ENCODE measurements around the gene MYMK.

MYMK gene

DNA sequence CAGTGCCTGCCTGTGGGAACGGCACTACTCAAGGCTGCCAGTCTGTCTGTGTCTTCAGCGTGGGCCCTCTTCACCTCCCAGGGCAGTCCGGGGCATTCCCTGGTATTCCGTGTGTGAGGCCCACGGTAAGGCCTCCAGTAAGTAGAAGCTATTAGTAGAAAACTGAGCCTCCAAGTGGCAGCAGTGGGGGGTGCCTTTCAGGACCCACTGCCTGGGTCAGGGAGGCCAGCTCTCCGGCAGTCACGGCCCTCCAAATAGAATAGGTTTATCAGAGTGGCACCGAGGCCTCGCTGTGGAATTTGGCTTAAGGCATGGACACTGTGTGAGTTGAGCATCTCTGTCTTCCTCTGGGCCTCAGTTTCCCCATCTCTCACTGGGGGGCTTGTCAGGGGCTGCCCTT lies 32.8 kb upstream of the MYMK start:
- no peak for DNase-seq

DNA sequence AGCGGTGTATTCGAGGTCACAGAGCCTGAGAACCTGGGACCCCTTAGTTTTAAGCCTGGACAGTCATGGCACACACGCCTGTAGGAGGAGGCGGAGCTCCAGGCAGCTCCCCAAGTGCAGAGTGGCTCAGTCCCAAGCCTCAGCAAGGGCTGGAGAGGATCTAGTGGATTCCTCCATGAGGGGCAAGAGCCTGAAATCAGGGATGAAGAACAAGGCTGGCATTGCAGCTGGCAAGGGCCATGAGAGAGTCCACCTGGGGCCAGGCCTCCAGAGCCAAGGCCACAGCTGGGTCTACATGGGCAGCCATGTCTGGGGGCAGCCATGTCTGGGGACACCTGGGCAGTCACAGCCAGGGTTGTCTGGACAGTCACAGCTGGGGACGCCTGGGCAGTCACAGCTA lies 31.6 kb upstream of the MYMK start:
- DNase-seq: no peak

DNA sequence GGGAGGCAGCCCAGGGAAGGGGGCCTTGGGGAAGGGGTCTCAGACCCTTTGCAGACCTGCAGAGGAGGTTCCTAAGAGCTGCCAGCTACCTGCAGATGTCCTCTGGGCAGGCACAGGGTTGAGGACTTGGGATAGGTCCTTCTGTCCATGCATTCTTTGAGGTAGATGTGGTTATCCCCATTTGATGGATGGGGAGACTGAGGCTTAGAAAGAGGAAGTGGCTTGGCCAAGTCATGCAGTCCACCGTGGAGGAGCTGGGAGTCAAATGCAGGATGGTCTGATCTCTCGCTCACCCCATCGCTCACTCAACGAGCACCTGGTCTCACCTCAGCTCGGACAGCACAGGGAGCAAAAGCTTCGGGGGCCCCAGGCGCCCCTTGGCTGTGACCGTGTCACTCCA lies 30.0 kb upstream of the MYMK start:
- no peak for DNase-seq

DNA sequence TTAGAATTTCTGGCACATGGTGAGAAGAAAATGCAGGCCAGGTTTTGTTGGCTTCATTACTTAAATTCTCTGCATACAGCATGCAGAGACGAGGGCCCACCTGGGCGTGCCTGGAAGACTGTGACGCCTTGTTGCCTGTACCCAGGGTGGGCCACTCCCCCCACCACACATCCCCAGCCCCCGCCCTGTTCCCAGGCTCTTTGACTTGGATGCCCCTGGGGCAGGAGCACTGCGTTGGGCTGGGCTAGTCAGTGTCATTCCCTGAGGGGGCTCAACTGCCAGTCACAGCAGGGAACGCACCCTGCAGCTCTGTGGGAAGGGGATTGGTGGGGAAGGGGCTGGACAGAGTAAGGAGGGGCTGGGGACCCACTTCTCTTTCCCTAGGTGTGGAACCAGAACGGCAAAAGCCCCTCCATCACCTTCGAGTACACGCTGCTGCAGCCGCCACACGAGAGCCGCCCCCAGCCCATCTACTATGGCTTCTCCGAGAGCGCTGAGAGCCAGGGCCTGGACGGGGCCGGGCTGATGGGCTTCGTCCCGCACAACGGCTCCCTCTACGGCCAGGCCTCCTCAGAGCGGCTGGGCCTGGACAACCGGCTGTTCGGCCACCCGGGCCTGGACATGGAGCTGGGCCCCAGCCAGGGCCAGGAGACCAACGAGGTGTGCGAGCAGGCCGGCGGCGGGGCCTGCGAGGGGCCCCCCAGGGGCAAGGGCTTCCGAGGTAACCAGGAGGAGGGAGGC lies 29.4 kb upstream of the MYMK start:
- no peak for DNase-seq

DNA sequence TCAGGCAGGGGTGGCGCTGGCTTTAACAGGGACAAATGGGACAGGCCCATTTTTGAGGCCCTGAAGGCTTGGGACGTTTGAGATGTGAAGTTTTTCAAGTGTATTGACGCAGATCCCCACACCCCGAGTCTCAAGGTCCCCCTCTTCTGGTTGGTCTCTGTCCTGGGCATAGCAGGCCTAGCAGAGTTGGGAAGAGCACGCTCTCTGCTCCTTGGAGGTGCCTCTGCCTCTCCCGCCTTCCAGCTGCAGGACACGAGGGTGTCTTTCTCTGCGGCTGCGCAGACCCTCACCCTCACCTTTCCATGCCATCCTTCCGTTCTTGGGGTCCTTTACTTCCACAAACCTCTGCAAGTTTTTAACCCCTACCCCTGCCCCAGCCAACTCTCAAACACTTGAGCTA lies 28.4 kb upstream of the MYMK start:
- DNase-seq: no peak

DNA sequence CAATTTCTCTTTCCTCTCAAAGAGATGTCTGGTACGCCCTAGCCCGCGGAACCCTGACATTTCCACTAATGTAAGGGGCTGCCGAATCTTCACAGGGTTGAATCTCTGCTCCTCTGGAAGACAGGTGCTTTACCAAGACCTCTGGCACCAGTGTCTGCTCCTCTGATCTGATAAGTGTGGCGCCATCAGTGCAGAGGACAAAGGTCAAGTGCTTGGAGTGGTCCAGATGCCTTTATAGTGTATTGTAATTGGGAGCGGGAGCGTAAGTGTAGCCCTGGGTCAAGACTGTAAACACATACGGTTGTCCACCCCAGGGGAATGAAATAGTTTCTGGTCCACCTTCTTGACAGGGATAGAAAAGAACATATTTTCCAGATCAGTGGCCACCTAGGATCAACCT lies 27.5 kb upstream of the MYMK start:
- no peak for DNase-seq

DNA sequence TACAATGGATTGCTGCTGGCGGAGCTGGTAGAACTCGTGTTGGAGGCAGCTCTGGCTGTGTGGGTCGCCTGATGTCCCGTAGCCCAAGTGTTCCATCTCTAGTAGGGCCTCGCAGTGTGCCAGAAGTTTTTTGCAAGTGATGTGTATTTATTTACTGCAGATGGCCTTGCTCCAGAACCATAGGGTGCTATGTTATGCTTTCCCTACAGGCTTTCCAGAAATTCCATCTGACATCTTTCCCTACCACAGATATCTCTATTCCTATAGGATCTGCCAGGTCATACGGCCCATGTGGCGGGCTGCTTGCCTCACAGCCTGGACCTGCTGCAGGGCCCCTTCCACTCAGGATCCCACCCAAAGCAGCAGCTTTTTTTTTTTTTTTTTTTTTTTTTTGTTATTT lies 26.7 kb upstream of the MYMK start:
- no peak for DNase-seq

DNA sequence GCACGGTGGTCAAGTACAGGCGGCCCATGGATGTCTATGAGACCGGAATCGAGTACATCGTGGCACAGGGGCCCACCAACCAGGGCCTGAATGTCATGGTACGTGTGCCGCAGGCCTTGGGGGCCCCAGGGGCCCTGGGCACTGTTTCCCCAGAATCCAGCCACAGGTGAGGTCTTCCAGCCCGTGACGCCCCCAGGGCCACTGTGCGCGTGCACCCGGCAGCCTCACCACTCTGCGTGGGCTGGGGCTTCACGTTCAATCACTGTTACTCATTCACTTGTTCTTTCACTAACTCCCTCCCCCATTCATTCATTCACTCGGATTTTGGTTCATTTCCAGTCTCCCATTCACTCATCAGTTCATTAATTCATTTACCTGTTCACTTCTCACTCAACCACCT lies 22.4 kb upstream of the MYMK start:
- DNase-seq: no peak

DNA sequence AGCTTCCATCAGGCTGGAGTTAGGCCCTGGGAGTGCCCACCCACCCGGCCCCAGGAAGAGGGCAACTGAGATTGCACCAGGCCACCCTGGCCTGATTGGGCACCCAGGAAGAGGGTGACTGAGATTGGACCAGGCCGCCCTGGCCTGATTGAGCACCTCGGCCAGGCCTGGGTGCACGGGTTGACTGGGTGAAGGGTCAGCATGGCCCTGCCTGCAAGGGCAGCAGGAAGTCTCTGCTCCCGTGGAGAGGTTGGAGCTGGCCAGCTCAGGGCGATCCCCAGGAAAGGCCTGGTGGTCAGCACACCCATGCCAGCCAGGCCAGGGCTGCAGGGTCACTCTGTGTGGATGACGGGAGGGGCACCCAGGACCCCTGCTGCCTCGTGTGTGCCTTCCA lies 21.5 kb upstream of the MYMK start:
- no peak for DNase-seq

DNA sequence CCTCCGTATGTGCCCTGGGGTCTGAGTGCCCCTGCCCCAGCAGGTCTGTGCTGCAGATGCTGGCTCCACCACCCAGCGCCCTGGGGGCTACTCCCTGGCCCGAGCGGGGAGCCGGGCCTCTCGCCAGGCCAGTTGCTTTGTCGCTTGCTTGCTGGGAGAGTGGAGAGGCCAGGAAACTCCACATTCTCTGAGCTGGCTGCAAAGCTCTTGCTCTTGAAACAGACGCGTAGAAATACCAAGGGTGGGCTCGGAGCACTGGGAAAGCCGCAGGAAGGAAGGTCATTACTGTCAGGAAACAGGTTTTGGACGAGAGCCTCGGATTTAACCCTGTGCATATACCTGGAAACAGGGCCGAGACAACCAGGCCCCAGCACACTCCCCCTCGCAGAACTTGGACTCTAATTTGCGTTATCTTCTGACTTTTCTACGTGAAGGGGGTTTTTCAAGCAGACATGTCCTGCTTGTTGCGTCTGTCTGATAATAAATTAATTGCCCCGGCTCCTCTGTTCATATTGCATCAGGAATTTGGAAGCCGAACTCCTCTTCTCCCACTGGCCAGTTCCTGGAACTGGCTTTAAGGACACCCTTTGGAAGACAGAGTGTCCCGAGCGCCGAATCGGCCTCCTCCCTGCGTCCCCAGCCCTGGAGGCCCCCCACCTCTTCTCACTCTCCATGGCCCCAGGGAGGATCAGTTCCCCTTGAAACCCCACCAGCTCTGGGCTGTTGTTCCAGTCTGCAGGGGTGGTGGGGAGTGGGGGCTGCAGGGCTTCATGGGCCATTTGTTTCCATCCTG lies 20.9 kb upstream of the MYMK start:
- DNase-seq: no peak

DNA sequence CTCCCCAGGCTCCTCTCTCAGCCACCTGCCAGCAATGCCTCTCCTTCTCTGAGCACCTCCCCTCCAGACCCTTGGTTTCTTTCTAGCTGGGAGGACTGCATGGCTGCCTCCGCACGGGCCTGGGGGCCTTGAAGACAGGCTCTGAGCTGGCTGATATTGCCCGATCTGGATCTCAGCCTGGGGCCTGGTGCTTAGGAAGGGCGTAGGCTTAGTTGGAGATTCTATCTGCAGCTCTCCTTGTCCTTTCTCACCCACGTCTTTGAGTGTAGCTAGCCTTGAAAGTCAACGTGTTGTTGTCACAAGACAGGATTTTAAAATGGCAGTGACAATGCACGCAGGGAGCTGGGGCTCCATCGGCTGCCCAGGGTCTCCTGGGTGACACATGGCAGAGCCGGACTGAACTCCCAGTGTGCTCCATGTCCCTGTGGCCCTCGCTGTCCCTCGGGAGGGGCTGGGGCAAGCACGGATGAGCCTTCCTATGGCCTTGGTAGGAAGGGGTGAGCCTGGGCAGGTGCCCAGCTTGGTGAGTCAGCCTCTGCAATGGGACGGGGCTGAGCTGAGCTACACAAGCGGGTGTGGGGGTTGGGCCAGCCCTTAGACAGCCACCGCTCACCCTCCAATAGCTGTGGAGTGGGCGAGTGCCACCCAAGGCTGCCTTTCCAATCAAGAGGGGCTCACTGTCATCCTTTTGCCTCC lies 19.2 kb upstream of the MYMK start:
- no peak for DNase-seq

DNA sequence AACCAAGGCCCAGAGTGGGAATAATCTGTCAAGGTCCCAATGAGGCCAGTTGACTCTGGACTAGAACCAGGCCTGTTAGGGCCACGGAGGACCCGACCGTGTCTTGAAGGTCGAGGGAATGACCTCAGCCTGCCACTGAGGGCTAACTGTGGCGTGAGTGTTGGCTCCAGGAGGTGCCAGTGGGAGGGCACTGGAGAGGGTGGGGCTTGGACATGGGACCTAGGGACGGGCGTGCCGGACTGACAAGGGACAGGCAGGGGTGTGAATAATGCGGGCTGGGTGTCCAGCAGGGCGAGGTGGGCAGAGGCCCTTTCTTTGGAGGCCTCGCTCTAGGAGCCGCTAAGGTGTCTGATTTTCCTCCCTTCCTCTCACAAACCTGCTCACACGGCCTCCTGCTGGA lies 17.2 kb upstream of the MYMK start:
- no peak for DNase-seq

DNA sequence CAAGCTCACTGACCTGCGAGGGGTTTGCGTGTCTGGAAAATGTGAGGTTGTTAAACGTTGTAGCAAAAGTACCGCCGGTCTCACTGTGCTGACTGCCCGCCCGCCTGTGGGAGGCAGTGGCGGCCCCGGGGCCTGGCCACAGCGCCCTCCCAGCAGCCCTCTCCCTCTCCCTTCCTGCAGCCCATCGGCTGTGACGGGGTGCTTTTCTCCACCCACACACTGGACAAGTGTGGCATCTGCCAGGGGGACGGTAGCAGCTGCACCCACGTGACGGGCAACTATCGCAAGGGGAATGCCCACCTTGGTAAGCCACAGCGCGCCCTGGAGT lies 15.9 kb upstream of the MYMK start:
- DNase-seq: no peak

DNA sequence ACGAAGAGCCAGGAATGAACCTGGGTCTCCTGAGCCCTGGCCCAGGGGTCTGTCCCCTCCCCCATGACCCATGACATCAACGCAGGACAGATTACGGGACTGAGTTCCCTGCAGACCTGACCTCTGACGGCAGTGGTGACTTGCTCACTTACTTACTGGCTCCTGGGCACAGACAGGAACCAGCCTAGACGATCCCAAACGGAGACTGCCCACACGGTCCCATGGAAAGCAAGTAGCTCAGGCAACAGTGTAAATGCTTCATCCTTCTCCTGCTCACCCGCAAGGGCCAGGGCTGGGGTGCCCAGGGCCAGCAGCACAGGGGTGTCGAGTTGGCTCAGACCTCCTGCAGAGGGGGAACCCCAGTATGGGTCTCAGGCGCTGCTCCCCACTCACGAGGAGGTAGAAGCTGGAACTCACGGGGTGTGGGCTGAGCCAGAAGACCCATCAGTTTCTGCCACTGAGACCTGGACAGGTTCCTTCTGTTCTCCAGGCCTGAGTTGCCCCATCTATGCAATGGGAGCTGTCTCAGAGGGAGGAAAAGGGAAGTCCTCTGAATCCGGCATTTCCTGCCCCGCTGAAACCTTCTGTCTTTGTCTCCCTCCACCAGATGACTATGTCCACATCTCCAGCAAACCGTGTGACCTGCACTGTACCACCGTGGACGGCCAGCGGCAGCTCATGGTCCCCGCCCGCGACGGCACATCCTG lies 15.4 kb upstream of the MYMK start:
- DNase-seq: no peak

DNA sequence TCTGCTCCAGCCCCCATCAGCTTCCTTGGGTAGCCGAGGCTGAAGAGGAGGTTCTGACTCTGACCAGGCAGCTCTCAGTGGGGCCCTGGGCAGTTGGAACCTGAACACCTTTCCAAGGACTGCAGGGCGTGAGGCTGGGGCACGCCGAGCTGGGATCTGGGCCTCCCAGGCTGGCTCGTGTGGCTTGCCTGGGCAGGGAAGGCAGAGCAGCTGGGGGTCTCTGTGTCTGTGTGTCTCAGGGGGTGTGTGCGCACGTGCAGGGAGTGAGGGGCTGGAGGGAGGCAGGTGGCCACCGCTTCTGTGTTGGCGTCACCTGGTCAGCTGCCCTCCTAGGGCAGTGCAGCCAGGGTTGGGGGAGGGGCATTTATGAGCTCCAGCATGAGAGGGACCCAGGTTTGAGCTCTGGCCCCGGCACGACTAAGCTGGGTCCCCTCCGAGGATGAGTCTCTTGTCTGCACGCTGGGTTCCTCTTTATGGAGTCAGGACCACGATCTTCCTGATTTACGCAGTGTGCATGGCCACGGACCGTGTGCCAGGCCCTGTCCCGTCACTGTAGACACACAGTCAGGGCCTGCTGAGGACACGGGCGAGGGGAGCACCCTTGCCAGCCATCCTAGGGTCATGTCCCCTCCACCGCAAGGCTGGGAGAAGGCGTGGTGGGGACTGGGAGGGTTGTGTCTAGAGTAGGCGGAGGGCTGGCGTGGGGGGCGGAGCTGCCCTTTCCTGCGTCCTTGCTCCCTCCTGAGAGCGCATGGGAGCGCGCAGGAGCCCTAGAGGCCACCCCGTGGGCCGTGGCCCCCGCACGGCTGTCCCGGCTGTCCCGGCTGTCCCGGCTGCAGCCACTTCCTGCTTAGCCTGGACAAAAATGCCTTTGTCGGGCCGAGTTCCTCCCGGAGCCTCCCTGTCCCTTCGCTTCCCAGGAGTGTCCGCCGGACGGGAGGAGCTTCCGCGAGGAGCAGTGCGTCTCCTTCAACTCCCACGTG lies 14.4 kb upstream of the MYMK start:
- DNase-seq: no peak

DNA sequence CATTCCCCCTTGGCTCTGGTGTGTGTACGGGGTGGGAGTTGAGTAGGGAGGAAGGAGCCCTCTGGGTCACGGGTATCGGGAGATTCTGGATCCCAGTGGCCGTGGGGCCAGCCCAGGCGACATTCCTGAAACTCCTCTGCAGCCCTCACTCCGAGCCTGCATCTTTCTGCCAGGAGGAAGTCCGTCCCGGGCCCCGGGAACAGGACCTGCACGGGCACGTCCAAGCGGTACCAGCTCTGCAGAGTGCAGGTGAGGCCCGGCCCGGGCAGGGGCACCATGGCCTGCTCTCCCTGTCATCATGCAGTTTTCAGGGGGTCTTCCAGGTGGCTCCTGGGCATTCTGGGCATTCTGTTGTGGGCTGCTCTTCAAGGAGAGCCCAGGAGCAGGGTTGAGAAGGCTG lies 13.4 kb upstream of the MYMK start:
- DNase-seq: no peak

DNA sequence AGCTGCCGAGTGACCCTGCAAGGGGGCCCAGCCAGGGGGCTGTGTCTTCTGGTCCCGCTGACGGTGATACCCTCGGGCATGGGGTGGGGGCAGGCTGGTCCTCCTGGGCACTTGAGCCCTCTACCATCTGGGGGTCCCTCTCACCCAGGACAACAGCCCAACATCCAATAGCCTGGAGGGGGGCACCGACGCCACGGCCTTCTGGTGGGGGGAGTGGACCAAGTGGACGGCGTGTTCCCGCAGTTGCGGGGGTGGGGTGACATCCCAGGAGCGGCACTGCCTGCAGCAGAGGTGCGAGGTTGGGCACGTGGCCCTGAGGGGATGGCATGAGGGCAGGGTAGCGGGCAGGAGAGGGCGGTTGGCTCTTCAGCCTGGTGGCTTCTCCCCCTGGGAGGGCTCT lies 12.5 kb upstream of the MYMK start:
- DNase-seq: no peak

DNA sequence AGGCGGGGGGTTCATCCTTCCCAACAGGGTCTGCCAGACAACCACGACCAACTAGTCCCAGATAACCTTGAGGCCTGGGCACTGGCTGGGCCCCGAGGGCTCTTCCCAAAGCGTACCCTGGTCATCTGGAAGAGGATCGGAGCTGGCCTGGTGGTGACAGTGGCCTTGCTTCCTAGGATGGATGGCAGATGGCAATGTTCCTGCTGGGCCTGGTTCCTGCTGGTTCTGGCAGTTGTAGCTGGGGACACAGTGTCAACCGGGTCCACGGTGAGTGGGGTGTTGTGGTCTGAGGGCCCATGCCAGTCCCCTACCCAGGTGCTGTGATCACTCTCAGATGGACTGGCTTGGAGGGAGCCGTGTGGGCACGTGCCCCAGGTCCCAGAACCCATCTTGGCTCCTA lies 11.8 kb upstream of the MYMK start:
- DNase-seq: no peak

DNA sequence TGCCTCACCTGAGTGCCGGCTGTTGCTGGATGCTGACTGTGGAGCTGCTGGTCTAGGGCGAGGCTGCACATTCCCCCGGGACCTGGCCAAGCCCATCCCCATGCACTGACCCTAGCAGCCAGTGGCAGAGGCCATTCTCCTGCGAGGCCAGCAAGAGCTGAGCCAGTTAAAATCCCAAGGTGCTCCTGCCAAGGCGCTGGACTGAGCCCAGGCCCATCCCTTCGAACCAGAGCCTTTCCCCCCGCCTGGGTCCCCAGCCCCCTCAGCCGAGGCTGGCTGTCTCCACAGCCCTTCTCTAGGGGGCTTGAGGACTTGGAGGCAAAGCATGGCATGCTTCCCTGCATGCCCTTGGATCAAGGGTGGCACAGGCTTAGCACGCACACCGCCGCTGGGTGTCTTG lies 11.3 kb upstream of the MYMK start:
- DNase-seq: no peak

DNA sequence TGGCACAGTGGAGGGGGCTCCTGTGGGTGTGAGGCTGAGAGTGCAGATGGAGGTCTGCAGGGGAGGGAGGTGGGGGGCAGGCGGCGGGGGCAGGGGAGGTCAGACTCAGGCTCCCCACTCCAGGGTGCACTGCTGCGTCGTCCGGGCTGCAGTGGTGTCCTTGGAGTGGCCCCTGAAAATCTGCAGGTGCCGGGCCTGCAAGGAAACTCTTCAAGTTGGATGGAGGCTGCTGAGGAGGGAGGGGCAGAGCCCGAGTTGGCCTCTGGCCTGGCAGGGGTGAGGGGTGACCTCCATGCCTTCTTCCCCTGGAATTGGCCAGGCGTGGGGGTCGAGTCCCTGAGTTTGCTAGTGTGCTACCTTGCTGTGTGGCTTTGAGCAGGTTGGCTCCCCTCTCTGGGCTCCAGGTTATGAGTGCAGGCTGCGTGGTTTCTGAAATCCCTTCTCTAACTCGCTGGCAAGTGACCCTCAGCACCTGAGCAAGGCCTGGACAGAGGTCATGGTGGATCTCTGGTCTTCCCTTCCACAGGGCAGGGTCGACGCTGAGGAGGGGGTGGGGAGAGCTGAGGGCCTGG lies 10.6 kb upstream of the MYMK start:
- no peak for DNase-seq

DNA sequence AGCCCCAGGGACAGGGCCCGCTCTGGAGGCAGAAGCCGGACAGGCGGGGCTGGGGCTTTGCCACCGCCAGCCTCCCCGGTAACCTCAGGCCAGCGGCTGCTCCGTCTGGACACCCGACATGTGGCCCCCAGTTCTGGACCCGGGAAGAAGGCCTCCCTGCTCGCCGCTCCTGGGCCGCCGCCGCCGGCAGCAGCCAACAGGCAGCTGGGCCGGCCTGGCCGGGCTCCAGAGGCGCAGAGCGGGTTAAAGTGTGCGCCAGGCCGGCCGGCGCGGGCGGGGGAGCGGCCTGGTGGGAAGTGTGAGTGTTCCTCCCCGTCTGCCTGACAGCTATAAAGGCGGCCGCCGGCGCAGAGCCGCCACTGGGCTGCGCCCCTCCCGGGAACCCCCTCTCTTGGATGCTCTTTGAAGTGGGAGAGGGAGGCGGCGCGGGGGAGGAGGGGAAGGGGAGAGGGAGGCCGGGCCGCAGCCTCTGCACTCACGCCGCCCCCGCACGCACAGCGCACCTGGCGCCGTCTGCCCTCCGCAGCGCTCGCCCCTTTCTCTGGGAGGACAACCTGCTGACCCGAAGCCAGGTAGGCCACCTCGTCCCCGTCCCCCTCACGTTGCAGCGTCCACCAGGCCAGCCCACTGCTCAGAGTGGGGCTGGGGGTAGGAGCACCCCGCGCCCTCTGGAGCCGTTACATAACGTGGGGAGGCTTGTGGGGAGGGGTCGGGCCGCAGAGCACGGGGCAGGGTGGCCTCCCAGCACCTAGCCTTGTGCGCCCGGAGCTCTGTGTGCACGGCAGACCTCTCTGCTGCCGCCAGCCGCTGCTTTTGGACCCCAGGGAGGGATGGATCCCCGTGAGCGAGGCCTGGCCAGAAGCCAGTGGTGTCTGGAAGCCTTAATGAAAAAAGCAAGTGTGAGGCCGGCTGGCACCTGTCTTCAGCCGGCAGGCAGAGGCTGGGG lies 9.9 kb upstream of the MYMK start, which contains the start of gene ADAMTSL2:
Gene ADAMTSL2, plus strand, starts transcription at position 359 of the 946 bp plus-strand sequence. CDS start 2,009 bp downstream, outside the sequence.
- no peak for DNase-seq

Data from NCI-H748 treated with DMSO at 0.1 percent for 48 hours (cell line).